WTC11 (cell line): ENCODE data around the gene CXCL14.

Experiments
- ATF1 ChIP-seq: sonication (generic); formaldehyde crosslinking; IDR thresholded peaks from 2 replicates; pipeline ENCODE4 v1.8.1; 2023; ENCODE audit warnings: mild to moderate bottlenecking, moderate library complexity, missing genetic modification reagents
- CBFB ChIP-seq: sonication (generic); formaldehyde crosslinking; IDR thresholded peaks from 2 replicates; pipeline ENCODE4 v1.8.1; 2022; ENCODE audit warnings: mild to moderate bottlenecking, low read depth, missing genetic modification reagents
- CREB1 ChIP-seq: sonication (generic); formaldehyde crosslinking; IDR thresholded peaks from 2 replicates; pipeline ENCODE4 v1.8.0; 2023; ENCODE audit warnings: mild to moderate bottlenecking, missing genetic modification reagents
- ESRRA ChIP-seq: sonication (generic); formaldehyde crosslinking; IDR thresholded peaks from 2 replicates; pipeline ENCODE4 v1.8.1; 2022; ENCODE audit warnings: mild to moderate bottlenecking, missing genetic modification reagents, borderline replicate concordance
- ETV6 ChIP-seq: sonication (generic); formaldehyde crosslinking; IDR thresholded peaks from 2 replicates; pipeline ENCODE4 v1.8.1; 2022; ENCODE audit warnings: mild to moderate bottlenecking, missing genetic modification reagents
- RELA ChIP-seq: sonication (generic); formaldehyde crosslinking; IDR thresholded peaks from 2 replicates; pipeline ENCODE4 v1.8.1; 2022; ENCODE audit warnings: missing genetic modification reagents, mild to moderate bottlenecking, borderline replicate concordance
- TEAD4 ChIP-seq: sonication (generic); formaldehyde crosslinking; IDR thresholded peaks from 2 replicates; pipeline ENCODE4 v1.8.0; 2022; ENCODE audit warnings: mild to moderate bottlenecking, missing genetic modification reagents
- ZNF138 ChIP-seq: sonication (generic); formaldehyde crosslinking; conservative IDR thresholded peaks from 2 replicates; pipeline ENCODE4 v1.8.1; 2022; ENCODE audit warnings: mild to moderate bottlenecking, moderate library complexity, missing genetic modification reagents
- ZNF671 ChIP-seq: fragments of 250-450 bp; sonication (Bioruptor Pico); IDR thresholded peaks from 2 replicates; pipeline ENCODE4 v1.8.0; 2021; ENCODE audit warnings: mild to moderate bottlenecking
- TF ChIP-seq, protein P1 (sequence below): fragments of 200-600 bp; IDR thresholded peaks from 2 replicates; pipeline ENCODE4 v1.8.0; 2022; ENCODE audit warnings: antibody characterized with exemption
- TF ChIP-seq, protein P2 (sequence below): sonication (generic); formaldehyde crosslinking; IDR thresholded peaks from 2 replicates; pipeline ENCODE4 v1.8.1; 2022; ENCODE audit warnings: missing genetic modification reagents, borderline replicate concordance
- TF ChIP-seq, protein P3 (sequence below): sonication (generic); formaldehyde crosslinking; IDR thresholded peaks from 2 replicates; pipeline ENCODE4 v1.8.1; 2023; ENCODE audit warnings: mild to moderate bottlenecking, missing genetic modification reagents, borderline replicate concordance
- TF ChIP-seq, protein P4 (sequence below): fragments of 250-450 bp; sonication (Bioruptor Pico); IDR thresholded peaks from 2 replicates; pipeline ENCODE4 v1.9.0; 2021; ENCODE audit warnings: mild to moderate bottlenecking
- TF ChIP-seq, protein P5 (sequence below): sonication (generic); formaldehyde crosslinking; conservative IDR thresholded peaks from 2 replicates; pipeline ENCODE4 v1.8.1; 2022; ENCODE audit warnings: mild to moderate bottlenecking, missing genetic modification reagents

DNA sequence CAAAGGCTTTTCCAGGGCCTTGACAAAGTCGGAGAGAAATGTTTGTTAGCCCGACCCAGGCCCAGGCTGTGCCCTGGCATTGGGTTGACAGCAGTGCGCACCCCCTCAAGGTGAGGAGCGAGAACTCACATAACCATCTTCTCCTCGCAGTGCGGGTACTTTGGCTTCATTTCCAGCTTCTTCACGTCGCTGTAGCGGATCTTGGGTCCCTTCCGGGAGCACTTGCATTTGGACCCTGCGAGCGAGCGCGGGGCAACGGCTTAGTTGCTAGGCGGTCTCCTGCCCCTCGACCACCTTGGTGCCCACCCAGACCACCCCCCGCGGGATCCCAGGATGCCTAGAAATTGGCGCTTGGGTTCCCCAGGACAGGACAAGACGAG, 496 bp downstream of the CXCL14 start:
- TF ChIP-seq ZNF138 (CRISPR knock-in tag) (no peak), RELA (CRISPR knock-in tag) (no peak), ZNF671 (CRISPR knock-in tag) (no peak), TEAD4 (no peak), ETV6 (CRISPR knock-in tag) (no peak), CREB1 (no peak), ATF1 (no peak), ESRRA (no peak), CBFB (CRISPR knock-in tag) (no peak)
- TF ChIP-seq, protein P1, sequence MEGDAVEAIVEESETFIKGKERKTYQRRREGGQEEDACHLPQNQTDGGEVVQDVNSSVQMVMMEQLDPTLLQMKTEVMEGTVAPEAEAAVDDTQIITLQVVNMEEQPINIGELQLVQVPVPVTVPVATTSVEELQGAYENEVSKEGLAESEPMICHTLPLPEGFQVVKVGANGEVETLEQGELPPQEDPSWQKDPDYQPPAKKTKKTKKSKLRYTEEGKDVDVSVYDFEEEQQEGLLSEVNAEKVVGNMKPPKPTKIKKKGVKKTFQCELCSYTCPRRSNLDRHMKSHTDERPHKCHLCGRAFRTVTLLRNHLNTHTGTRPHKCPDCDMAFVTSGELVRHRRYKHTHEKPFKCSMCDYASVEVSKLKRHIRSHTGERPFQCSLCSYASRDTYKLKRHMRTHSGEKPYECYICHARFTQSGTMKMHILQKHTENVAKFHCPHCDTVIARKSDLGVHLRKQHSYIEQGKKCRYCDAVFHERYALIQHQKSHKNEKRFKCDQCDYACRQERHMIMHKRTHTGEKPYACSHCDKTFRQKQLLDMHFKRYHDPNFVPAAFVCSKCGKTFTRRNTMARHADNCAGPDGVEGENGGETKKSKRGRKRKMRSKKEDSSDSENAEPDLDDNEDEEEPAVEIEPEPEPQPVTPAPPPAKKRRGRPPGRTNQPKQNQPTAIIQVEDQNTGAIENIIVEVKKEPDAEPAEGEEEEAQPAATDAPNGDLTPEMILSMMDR: no peak
- TF ChIP-seq, protein P2, sequence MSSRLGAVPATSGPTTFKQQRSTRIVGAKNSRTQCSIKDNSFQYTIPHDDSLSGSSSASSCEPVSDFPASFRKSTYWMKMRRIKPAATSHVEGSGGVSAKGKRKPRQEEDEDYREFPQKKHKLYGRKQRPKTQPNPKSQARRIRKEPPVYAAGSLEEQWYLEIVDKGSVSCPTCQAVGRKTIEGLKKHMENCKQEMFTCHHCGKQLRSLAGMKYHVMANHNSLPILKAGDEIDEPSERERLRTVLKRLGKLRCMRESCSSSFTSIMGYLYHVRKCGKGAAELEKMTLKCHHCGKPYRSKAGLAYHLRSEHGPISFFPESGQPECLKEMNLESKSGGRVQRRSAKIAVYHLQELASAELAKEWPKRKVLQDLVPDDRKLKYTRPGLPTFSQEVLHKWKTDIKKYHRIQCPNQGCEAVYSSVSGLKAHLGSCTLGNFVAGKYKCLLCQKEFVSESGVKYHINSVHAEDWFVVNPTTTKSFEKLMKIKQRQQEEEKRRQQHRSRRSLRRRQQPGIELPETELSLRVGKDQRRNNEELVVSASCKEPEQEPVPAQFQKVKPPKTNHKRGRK: no peak
- TF ChIP-seq, protein P3, sequence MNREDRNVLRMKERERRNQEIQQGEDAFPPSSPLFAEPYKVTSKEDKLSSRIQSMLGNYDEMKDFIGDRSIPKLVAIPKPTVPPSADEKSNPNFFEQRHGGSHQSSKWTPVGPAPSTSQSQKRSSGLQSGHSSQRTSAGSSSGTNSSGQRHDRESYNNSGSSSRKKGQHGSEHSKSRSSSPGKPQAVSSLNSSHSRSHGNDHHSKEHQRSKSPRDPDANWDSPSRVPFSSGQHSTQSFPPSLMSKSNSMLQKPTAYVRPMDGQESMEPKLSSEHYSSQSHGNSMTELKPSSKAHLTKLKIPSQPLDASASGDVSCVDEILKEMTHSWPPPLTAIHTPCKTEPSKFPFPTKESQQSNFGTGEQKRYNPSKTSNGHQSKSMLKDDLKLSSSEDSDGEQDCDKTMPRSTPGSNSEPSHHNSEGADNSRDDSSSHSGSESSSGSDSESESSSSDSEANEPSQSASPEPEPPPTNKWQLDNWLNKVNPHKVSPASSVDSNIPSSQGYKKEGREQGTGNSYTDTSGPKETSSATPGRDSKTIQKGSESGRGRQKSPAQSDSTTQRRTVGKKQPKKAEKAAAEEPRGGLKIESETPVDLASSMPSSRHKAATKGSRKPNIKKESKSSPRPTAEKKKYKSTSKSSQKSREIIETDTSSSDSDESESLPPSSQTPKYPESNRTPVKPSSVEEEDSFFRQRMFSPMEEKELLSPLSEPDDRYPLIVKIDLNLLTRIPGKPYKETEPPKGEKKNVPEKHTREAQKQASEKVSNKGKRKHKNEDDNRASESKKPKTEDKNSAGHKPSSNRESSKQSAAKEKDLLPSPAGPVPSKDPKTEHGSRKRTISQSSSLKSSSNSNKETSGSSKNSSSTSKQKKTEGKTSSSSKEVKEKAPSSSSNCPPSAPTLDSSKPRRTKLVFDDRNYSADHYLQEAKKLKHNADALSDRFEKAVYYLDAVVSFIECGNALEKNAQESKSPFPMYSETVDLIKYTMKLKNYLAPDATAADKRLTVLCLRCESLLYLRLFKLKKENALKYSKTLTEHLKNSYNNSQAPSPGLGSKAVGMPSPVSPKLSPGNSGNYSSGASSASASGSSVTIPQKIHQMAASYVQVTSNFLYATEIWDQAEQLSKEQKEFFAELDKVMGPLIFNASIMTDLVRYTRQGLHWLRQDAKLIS (CRISPR knock-in tag): no peak
- TF ChIP-seq, protein P4, sequence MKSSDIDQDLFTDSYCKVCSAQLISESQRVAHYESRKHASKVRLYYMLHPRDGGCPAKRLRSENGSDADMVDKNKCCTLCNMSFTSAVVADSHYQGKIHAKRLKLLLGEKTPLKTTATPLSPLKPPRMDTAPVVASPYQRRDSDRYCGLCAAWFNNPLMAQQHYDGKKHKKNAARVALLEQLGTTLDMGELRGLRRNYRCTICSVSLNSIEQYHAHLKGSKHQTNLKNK (CRISPR knock-in tag): no peak
- TF ChIP-seq, protein P5, sequence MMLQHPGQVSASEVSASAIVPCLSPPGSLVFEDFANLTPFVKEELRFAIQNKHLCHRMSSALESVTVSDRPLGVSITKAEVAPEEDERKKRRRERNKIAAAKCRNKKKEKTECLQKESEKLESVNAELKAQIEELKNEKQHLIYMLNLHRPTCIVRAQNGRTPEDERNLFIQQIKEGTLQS (CRISPR knock-in tag): no peak
